Breast epithelium (tissue), 3 donors: ENCODE data around the gene PLCG2.

ENCODE experiments used
- CTCF ChIP-seq, 3 donors: fragments of 450-650 bp; IDR thresholded peaks; one replicate each; pipeline ENCODE4 v1.5.1; 2016 to 2017; ENCODE audit warnings: antibody characterized with exemption in 3 of 3, mild to moderate bottlenecking in 3 of 3, moderate library complexity in 3 of 3
- POLR2A ChIP-seq: fragments of 450-650 bp; IDR thresholded peaks from one replicate; pipeline ENCODE4 v1.6.1; 2016; ENCODE audit warnings: antibody characterized with exemption, mild to moderate bottlenecking, moderate library complexity
- POLR2AphosphoS5 ChIP-seq, 3 donors: sonication (generic); formaldehyde crosslinking; IDR thresholded peaks; one replicate each; pipeline ENCODE4 v1.6.1; 2017; ENCODE audit warnings: antibody characterized with exemption in 3 of 3

DNA sequence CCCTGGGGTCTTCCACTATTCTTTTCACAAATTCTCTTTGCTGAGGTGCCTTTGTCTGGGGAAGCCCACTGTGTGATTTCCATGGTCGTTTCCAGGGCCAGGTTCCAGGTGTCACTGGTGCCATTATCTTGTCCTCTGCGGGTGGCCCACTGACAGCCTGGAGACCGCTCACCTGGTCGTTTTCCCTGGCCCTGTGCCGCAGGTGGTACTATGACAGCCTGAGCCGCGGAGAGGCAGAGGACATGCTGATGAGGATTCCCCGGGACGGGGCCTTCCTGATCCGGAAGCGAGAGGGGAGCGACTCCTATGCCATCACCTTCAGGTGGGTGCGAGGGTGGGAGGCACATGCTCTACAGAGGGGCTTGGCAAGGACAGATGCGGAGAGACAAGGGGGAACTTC, 133.3 kb downstream of the PLCG2 start:
- TF ChIP-seq CTCF (IDR thresholded peaks at IDR 0.05) (no peak), POLR2AphosphoS5 (IDR thresholded peaks at IDR 0.05) (no peak), POLR2A (no peak)
